ENCODE measurements around the gene CAAP1.

Gene CAAP1

DNA sequence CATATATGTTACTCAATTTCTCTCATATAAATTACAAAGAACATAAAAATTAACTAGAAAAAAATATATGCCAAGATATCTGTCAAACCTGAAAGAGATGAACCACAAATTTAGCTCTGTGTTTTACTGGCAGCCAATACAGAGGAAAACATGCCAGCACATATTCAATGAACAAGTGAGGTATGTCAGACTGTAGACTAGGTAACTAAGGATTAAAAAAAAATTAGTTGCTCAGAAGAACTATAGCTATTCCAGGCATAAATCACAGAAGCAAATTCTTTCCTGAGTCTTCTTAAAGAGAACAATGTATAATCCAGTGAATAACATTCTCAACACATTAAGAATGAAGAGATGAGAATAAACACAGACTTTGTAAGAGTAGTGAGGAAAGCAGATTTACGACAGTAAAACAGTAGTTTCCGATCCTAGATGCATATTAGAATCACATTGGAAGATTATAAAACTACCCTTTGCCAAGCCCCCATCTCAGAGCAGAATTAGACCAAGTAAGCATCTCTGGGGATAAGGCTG lies 20.6 kb upstream of the CAAP1 start (continued):
- TF ChIP-seq ZBTB8A (tag by site-specific recombination; IDR thresholded peaks at IDR 0.05) = no peak
- no peak for TF ChIP-seq ZNF324 (tag by site-specific recombination; IDR thresholded peaks at IDR 0.05)
- no peak for TF ChIP-seq ZNF555 (tag by site-specific recombination; conservative IDR thresholded peaks at IDR 0.05)
- TF ChIP-seq ZNF24 (tag by site-specific recombination; IDR thresholded peaks at IDR 0.05) = no peak
- TF ChIP-seq ZNF341 (tag by site-specific recombination; IDR thresholded peaks at IDR 0.05; ENCODE audit: low read depth) = no peak
- no peak for TF ChIP-seq YY1 (tag by site-specific recombination; IDR thresholded peaks at IDR 0.05)

DNA sequence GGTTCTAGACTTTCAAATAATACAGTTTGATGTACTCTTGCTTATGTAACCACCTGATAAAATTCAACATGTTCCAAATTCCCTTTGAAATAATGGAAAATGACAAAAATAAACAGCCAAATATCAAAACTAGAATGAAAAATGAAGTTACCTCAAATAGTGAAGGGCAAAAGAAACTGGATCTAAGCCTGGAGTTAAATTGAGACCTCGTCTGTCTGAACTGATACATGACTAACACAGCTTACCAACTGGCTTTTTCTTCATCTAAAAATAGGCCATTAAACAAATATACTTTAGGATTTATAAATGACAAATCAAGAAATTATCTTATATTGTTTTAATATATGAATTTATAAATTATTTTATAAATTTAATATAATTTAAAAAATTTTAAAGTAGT lies 12.1 kb upstream of the CAAP1 start:
- H3K4me1 ChIP-seq (ENCODE audit: control insufficient read depth, insufficient read depth, low read length) = no peaks in the 10 kb centered on the region
- POLR2A ChIA-PET = interaction anchor here (1.0 kb wide), 1 partner anchor 13 kb away, joined by 3 read pairs; the partner anchor contains the start of gene CAAP1
- TF ChIP-seq ZNF10 (tag by site-specific recombination; IDR thresholded peaks at IDR 0.05) = no peak
- no peak for TF ChIP-seq GLI4 (tag by site-specific recombination; IDR thresholded peaks at IDR 0.05)
- TF ChIP-seq ZNF610 (tag by site-specific recombination; IDR thresholded peaks at IDR 0.05; ENCODE audit: borderline replicate concordance) = no peak
- no peak for TF ChIP-seq ZNF121 (tag by site-specific recombination; IDR thresholded peaks at IDR 0.05)
- TF ChIP-seq, protein P1, sequence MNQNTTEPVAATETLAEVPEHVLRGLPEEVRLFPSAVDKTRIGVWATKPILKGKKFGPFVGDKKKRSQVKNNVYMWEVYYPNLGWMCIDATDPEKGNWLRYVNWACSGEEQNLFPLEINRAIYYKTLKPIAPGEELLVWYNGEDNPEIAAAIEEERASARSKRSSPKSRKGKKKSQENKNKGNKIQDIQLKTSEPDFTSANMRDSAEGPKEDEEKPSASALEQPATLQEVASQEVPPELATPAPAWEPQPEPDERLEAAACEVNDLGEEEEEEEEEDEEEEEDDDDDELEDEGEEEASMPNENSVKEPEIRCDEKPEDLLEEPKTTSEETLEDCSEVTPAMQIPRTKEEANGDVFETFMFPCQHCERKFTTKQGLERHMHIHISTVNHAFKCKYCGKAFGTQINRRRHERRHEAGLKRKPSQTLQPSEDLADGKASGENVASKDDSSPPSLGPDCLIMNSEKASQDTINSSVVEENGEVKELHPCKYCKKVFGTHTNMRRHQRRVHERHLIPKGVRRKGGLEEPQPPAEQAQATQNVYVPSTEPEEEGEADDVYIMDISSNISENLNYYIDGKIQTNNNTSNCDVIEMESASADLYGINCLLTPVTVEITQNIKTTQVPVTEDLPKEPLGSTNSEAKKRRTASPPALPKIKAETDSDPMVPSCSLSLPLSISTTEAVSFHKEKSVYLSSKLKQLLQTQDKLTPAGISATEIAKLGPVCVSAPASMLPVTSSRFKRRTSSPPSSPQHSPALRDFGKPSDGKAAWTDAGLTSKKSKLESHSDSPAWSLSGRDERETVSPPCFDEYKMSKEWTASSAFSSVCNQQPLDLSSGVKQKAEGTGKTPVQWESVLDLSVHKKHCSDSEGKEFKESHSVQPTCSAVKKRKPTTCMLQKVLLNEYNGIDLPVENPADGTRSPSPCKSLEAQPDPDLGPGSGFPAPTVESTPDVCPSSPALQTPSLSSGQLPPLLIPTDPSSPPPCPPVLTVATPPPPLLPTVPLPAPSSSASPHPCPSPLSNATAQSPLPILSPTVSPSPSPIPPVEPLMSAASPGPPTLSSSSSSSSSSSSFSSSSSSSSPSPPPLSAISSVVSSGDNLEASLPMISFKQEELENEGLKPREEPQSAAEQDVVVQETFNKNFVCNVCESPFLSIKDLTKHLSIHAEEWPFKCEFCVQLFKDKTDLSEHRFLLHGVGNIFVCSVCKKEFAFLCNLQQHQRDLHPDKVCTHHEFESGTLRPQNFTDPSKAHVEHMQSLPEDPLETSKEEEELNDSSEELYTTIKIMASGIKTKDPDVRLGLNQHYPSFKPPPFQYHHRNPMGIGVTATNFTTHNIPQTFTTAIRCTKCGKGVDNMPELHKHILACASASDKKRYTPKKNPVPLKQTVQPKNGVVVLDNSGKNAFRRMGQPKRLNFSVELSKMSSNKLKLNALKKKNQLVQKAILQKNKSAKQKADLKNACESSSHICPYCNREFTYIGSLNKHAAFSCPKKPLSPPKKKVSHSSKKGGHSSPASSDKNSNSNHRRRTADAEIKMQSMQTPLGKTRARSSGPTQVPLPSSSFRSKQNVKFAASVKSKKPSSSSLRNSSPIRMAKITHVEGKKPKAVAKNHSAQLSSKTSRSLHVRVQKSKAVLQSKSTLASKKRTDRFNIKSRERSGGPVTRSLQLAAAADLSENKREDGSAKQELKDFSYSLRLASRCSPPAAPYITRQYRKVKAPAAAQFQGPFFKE (tag by site-specific recombination; IDR thresholded peaks at IDR 0.05; ENCODE audit: borderline replicate concordance) = no peak
- TF ChIP-seq ZFP41 (tag by site-specific recombination; IDR thresholded peaks at IDR 0.05; ENCODE audit: borderline replicate concordance) = no peak
- TF ChIP-seq ZNF248 (tag by site-specific recombination; IDR thresholded peaks at IDR 0.05) = no peak
- TF ChIP-seq ZNF514 (tag by site-specific recombination; IDR thresholded peaks at IDR 0.05) = no peak
- TF ChIP-seq ZNF792 (tag by site-specific recombination; IDR thresholded peaks at IDR 0.05) = no peak
- TF ChIP-seq ZXDB (tag by site-specific recombination; IDR thresholded peaks at IDR 0.05) = no peak
- TF ChIP-seq ZNF654 (tag by site-specific recombination; IDR thresholded peaks at IDR 0.05; ENCODE audit: low read depth) = no peak
- no peak for TF ChIP-seq GLIS2 (tag by site-specific recombination; IDR thresholded peaks at IDR 0.05)
- no peak for TF ChIP-seq HOXA7 (CRISPR knock-in tag; IDR thresholded peaks at IDR 0.05; ENCODE audit: borderline replicate concordance)
- no peak for TF ChIP-seq ZNF558 (tag by site-specific recombination; IDR thresholded peaks at IDR 0.05)
- TF ChIP-seq ZNF48 (tag by site-specific recombination; IDR thresholded peaks at IDR 0.05) = no peak
- no peak for TF ChIP-seq ZIC2 (tag by site-specific recombination; IDR thresholded peaks at IDR 0.05)
- no peak for TF ChIP-seq ZNF138 (tag by site-specific recombination; IDR thresholded peaks at IDR 0.05; ENCODE audit: borderline replicate concordance)
- no peak for TF ChIP-seq ZNF660 (tag by site-specific recombination; IDR thresholded peaks at IDR 0.05)
- no peaks in the 10 kb centered on the region for H3K9me3 ChIP-seq (ENCODE audit: control insufficient read depth, insufficient read depth, low read depth, low read length)
- no peak overlapping the region for H3K4me3 ChIP-seq (ENCODE audit: low read depth, low read length)
- peaks cover 16 to 54% of the 10 kb centered on the region in 2 experiments for H3K36me3 ChIP-seq (ENCODE audit: control insufficient read depth in 2 of 2, insufficient read depth in 1 of 2, low read length in 2 of 2)
- CTCF ChIA-PET = interaction anchor here (0.7 kb wide), 2 partner anchors 86 to 220 kb away, joined by 3 to 4 read pairs; no protein-coding TSS in a partner anchor
- no peak overlapping the region for H3K27ac ChIP-seq (ENCODE audit: extremely low read depth, low read depth, low read length)

Measured in HEK293 (cell line).